Erythroblast (primary cell): ENCODE results near the gene TEX19.
"Not testable (repeated sequence)": the region's sequence is repeated elsewhere in the genome, so short reads cannot be mapped to it uniquely, and the experiment has no call there.

ENCODE experiments used
- DNase-seq, 2 experiments: peaks; one replicate each; lab custom pipeline; 2025; lab: John Stamatoyannopoulos, UW
- GATA1 ChIP-seq: IDR thresholded peaks from 2 replicates; pipeline ENCODE4 v1.6.1; 2011; ENCODE audit warnings: low read depth, mild to moderate bottlenecking, control low read depth, low read length, moderate library complexity
- POLR2A ChIP-seq: IDR thresholded peaks from 2 replicates; pipeline ENCODE4 v1.6.1; 2011; ENCODE audit warnings: mild to moderate bottlenecking, low read length

TEX19 gene

DNA sequence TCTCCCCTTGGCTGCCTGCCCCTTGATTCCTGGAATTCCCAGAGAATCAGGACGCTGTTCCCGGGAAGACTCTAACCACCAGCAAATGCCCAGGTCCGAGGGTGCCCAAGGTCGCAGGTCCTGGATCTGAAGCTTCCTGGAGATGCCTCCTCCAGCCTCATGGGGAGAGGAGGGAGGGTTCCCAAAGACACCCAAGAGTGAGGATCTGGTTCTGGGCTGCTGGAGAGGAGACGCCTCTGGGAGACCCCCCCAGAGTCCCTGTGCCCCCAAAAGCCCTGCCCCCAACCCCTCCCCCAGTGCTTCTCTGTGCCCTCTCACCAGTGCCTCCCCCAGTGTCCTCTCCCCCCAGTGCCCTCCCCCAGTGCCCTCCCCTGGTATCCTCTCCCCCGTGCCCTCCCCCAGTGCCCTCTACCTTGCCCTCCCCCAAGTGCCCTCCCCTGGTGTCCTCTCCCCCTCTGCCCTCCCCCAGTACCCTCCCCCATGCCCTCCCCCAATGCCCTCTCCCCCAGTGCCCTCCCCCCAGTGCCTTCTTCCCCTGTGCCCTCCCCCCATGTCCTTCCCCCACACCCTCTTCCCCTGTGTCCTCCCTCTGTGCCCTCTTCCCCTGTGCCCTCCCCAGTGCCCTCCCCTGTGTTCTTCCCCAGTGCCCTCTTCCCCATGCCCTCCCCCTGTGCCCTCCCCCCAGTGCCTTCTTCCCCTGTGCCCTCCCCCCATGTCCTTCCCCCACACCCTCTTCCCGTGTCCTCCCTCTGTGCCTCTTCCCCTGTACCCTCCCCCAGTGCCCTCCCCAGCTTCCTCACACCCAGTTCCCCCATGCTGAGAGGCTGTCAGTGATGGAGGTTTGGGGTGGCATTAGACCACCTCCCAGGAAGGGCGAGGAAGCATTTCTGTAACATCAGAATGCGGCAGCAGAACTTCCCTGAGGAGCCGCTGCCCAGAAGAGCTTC, 19.1 kb upstream of the TEX19 start:
- no peak for TF ChIP-seq POLR2A
- TF ChIP-seq GATA1: no peak

DNA sequence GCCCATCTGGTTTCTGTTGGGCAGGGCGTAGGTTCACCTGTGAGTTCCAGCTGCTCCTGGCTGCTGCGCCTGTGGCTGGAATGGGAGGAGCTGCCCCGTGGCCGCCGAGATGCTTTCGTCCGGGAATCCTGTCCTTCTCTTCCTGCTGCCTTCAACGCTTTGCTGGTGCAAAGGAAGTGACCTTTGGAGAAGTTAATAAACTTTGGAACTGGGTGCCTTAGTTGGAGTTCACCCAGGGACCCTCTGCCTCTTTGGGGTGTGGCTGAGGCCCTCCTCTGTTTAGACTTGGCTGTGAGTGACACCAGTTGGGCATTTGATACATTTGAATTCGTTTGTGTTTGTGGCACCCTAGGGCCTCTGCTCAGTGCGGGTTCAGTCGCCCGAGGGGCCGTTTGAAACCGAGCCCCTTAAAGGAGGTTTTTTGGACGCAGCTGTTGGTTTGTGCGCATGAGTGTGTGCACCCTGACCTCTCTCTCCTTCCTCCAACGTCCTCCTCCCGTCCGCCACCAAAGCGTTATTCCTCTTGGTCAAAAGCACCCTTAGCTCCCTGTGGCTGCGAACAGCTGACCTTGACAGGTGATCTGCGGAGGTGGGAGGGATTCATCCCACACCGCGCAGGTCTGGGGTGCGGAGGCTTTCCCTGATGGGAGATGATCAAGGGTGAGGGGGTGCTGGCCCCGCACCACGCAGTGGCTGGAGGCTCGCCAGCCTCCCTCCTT, 16.5 kb upstream of the TEX19 start:
- no peak for TF ChIP-seq POLR2A
- no peak for TF ChIP-seq GATA1
- DNase-seq: no peak

More for the DNA sequence above, 19.1 kb upstream of the TEX19 start:
- DNase-seq: no peak

DNA sequence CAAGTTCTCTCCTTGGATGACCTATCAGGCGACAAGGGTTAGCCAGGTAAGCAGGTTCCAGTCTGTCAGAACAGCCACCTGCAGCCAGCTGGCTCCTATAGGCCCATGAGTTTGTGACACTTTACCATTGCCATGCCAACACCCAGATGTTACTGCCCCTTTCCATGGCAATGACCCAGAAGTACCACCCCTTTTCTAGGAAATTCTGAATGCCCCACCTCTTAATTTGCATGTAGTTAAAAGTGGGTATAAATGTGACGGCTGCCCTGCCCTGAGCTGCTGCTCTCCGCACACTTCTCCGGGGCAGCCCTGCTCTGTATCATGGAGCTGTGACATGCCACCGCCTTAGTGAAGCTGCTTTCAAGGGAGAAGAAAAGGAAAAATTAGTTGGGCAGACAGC, 15.5 kb upstream of the TEX19 start:
- TF ChIP-seq POLR2A (no peak), GATA1 (no peak)
- peak; percentile 28 to 43 for DNase-seq

DNA sequence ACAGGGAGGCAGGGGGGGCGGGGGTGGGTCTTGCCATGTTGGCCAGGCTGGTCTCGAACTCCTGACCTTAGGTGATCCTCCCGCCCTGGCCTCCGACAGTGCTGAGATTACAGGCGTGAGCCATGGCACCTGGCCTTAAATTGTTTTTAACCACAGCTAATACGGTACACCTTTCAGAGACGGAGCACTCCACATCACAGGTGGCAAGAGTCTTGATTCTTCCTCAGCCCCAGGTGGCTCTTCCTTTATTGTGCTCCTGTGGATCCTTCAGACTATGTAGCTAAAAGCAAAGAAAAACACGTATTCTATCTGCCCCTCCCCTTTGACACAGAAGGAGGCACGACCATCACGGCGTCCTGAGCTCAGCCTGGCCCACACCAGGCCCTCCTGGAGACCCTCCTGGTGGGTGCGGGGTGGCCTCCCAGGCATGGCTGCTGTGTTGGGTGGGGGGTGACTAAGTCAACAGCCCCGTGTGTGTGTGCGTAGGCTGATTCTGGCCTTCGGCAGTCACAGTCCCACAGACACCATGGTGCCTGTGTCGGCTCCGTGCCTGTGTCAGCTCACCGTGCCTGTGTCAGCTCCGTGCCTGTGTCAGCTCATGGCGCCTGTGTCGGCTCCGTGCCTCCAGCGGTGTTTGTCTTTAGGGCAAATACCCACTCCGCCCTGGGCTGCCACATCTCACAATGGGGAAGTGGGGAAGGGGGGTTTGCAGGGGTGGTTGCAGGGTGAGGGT, 14.7 kb upstream of the TEX19 start:
- no peak for DNase-seq
- TF ChIP-seq POLR2A (no peak), GATA1 (no peak)

GRCh38 chr17:82345151-82345976, 13.7 kb upstream of the TEX19 start:
- DNase-seq: peak; percentile 51 to 84
- TF ChIP-seq POLR2A: no peak
- no peak for TF ChIP-seq GATA1

DNA sequence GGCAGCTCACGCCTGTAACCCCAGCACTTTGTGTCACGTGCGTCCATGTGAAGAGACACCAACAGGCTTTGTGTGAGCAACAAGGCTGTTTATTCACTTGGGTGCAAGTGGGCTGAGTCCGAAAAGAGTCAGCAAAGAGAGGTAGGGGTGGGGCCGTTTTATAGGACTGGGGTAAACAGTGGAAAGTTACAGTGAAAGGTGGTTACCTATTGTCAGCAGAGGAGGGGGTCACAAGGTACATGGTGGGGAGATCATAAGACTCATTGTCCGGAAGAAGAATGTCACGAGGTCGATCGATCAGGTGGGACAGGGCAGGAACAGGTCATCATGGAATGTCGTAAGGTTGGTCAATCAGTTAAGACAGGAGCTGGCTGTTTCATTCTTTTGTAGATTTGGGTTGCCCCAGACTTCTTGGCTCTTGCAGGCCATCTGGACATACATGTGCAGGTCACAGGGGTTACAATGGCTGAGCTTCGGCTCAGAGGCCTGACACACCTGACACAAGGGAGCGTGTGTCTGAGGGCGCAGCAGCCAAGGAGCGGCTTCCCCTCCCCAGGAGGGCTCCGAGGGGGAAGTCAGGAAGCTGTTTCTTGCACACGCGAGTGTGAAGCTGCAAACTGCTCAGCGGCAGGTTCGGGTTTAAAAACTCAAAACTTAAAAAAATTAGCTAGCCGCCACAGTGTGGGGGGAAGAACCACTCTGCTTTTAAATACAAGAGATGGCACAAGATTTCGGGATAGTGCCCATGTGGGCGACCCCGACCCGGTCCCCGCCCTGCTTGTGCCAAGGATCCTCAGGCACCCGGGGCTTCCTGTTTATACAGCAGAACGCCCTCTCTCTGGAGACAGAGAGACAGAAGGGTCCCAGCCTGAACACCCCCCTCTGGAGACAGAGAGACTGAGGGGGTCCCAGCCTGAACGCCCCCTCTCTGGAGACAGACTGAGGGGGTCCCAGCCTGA, 12.4 kb upstream of the TEX19 start:
- no peak for DNase-seq
- no peak for TF ChIP-seq GATA1
- no peak for TF ChIP-seq POLR2A

DNA sequence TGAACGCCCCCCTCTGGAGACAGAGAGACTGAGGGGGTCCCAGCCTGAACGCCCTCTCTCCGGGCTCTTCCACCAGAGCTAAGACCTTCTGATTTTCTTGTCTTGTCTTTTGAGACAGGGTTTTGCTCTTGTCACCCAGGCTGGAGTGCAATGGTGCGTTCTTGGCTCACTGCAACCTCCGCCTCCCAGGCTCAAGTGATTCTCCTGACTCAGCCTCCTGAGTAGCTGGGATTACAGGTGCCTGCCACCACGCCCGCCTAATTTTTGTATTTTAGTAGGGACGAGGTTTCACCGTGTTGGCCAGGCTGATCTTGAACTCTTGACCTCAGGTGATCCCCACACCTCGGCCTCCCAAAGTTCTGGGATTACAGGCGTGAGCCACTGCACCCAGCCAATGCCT, 11.1 kb upstream of the TEX19 start:
- DNase-seq: not testable (repeated sequence)

DNA sequence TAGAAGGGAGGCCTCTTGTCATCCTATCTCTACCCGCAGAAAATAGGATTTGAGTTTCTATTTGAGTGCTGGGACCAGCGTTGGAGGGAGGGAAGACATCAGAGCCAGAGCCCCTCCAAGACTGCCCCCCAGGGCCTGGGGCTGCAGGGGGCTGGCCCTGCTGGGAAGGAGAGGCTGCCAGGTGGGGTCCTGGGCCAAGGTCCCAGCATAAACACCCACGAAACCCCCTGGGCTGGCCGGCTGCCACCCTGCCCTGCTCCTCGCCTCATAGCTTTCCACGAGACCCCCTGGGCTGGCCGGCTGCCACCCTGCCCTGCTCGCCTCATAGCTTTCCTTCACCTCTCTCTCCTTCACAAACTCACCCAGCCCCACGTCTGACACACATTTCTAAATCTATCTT, 10.6 kb upstream of the TEX19 start:
- no peak for TF ChIP-seq GATA1
- no peak for TF ChIP-seq POLR2A
- DNase-seq: no peak

- TF ChIP-seq GATA1 (no peak), POLR2A (no peak)
- DNase-seq: no peak
Measured at GRCh38 chr17:82348866-82349265, 10.2 kb upstream of the TEX19 start.

GRCh38 chr17:82349287-82349701, 9.8 kb upstream of the TEX19 start:
- TF ChIP-seq GATA1 (no peak), POLR2A (no peak)
- DNase-seq: no peak

- peak; percentile 32 to 53 for DNase-seq
- no peak for TF ChIP-seq GATA1
- TF ChIP-seq POLR2A: no peak
Measured at GRCh38 chr17:82350182-82351030, 8.6 kb upstream of the TEX19 start.

- no peak for TF ChIP-seq POLR2A
- TF ChIP-seq GATA1: no peak
- DNase-seq: no peak
Measured at GRCh38 chr17:82351254-82351712, 7.8 kb upstream of the TEX19 start.
